ENCODE data around the gene MEGF8.

DNA sequence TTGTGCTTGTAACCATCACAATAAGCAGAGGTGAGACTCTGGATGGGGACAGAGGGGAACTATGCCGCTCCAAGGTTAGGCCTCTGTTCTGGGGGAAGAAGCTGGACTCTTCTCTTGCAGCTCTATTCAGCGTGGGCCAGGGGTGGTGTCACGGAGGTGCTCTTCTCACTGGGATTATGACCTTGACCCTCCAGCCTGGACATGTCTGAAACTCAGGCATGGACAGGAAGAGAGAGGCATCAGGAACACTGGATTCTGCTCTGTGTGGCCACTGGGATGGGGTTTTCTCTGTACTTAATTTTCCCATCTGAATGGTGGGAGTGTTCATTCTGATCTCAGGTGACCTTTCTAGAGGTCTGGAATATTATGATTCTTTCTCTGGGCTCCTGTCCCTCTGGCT is 7.6 kb downstream of the MEGF8 start:
- TF ChIP-seq ZBTB7A (IDR thresholded peaks at IDR 0.05; ENCODE audit: borderline replicate concordance, control insufficient read depth, low read depth, low read length) (no peak), ZC3H8 (IDR thresholded peaks at IDR 0.05) (no peak), ZC3H4 (CRISPR knock-in tag; IDR thresholded peaks at IDR 0.05; ENCODE audit: borderline replicate concordance) (no peak)
- TF ChIP-seq, protein P1, sequence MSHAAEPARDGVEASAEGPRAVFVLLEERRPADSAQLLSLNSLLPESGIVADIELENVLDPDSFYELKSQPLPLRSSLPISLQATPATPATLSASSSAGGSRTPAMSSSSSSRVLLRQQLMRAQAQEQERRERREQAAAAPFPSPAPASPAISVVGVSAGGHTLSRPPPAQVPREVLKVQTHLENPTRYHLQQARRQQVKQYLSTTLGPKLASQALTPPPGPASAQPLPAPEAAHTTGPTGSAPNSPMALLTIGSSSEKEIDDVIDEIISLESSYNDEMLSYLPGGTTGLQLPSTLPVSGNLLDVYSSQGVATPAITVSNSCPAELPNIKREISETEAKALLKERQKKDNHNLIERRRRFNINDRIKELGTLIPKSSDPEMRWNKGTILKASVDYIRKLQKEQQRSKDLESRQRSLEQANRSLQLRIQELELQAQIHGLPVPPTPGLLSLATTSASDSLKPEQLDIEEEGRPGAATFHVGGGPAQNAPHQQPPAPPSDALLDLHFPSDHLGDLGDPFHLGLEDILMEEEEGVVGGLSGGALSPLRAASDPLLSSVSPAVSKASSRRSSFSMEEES (CRISPR knock-in tag; IDR thresholded peaks at IDR 0.05), result no peak
- TF ChIP-seq, protein P2, sequence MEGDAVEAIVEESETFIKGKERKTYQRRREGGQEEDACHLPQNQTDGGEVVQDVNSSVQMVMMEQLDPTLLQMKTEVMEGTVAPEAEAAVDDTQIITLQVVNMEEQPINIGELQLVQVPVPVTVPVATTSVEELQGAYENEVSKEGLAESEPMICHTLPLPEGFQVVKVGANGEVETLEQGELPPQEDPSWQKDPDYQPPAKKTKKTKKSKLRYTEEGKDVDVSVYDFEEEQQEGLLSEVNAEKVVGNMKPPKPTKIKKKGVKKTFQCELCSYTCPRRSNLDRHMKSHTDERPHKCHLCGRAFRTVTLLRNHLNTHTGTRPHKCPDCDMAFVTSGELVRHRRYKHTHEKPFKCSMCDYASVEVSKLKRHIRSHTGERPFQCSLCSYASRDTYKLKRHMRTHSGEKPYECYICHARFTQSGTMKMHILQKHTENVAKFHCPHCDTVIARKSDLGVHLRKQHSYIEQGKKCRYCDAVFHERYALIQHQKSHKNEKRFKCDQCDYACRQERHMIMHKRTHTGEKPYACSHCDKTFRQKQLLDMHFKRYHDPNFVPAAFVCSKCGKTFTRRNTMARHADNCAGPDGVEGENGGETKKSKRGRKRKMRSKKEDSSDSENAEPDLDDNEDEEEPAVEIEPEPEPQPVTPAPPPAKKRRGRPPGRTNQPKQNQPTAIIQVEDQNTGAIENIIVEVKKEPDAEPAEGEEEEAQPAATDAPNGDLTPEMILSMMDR (IDR thresholded peaks at IDR 0.05 in 2 of 3, conservative IDR thresholded peaks at IDR 0.05 in 1 of 3; ENCODE audit: insufficient read depth in 2 of 3, low read depth in 1 of 3, low read length in 3 of 3), result no peak
- TF ChIP-seq, protein P3, sequence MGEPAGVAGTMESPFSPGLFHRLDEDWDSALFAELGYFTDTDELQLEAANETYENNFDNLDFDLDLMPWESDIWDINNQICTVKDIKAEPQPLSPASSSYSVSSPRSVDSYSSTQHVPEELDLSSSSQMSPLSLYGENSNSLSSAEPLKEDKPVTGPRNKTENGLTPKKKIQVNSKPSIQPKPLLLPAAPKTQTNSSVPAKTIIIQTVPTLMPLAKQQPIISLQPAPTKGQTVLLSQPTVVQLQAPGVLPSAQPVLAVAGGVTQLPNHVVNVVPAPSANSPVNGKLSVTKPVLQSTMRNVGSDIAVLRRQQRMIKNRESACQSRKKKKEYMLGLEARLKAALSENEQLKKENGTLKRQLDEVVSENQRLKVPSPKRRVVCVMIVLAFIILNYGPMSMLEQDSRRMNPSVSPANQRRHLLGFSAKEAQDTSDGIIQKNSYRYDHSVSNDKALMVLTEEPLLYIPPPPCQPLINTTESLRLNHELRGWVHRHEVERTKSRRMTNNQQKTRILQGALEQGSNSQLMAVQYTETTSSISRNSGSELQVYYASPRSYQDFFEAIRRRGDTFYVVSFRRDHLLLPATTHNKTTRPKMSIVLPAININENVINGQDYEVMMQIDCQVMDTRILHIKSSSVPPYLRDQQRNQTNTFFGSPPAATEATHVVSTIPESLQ (CRISPR knock-in tag; IDR thresholded peaks at IDR 0.05), result no peak

All from K562 (cell line).